Neural cell (in vitro differentiated cells): ENCODE data around the gene IL17A. TPM values are rescaled to one million over a fixed set of nuclear protein-coding genes. Genes with fewer than 3 reads are reported as not detected.

ENCODE experiments used
- H2AFZ ChIP-seq: fragments of 200-600, 300-800 bp; sonication (generic), shearing (Covaris generic); 2 replicates; pipeline ENCODE4 v1.6.0; 2014; ENCODE audit warnings: low read depth, mild to moderate bottlenecking, antibody characterized with exemption, low read length, moderate library complexity
- H3F3A ChIP-seq: fragments of 200-600 bp; shearing (Covaris generic); 2 replicates; pipeline ENCODE4 v1.6.1; 2016; ENCODE audit warnings: mild to moderate bottlenecking, moderate library complexity, mixed read lengths, antibody characterized with exemption, low read length; ENCODE audit not compliant: insufficient read depth, poor library complexity, severe bottlenecking
- H3K27ac ChIP-seq: fragments of 200-600, 300-800 bp; sonication (generic), shearing (Covaris generic); 2 replicates; pipeline ENCODE4 v1.5.1; 2014; ENCODE audit warnings: mild to moderate bottlenecking, low read length, moderate library complexity
- H3K27me3 ChIP-seq: fragments of 300-800, 200-600 bp; sonication (generic), shearing (Covaris generic); 2 replicates; pipeline ENCODE4 v1.6.0; 2014; ENCODE audit warnings: mild to moderate bottlenecking, low read depth, low read length, moderate library complexity; ENCODE audit not compliant: insufficient read depth
- H3K36me3 ChIP-seq: fragments of 300-800, 200-600 bp; sonication (generic), shearing (Covaris generic); 2 replicates; pipeline ENCODE4 v1.5.1; 2014; ENCODE audit warnings: mild to moderate bottlenecking, antibody characterized with exemption, low read length, moderate library complexity; ENCODE audit not compliant: insufficient read depth
- H3K4me2 ChIP-seq: fragments of 300-800, 200-600 bp; sonication (generic), shearing (Covaris generic); 2 replicates; pipeline ENCODE4 v1.6.0; 2014; ENCODE audit warnings: mild to moderate bottlenecking, low read length
- H3K4me3 ChIP-seq: fragments of 300-800, 200-600 bp; sonication (generic), shearing (Covaris generic); 2 replicates; pipeline ENCODE4 v1.5.1; 2014; ENCODE audit warnings: mild to moderate bottlenecking, low read length, moderate library complexity
- H3K79me2 ChIP-seq: fragments of 200-600 bp; shearing (Covaris generic); replicated peaks from 2 replicates; pipeline ENCODE4 v1.6.0; 2014; ENCODE audit warnings: mild to moderate bottlenecking, low read length, moderate library complexity; ENCODE audit not compliant: insufficient read depth
- H3K9ac ChIP-seq: fragments of 300-800, 200-600 bp; sonication (generic), shearing (Covaris generic); 2 replicates; pipeline ENCODE4 v1.6.1; 2016; ENCODE audit warnings: mild to moderate bottlenecking, low read length, mixed read lengths
- H3K9me2 ChIP-seq: fragments of 200-600 bp; shearing (Covaris generic); 2 replicates; pipeline ENCODE4 v1.6.1; 2016; ENCODE audit warnings: mild to moderate bottlenecking, low read length, mixed read lengths; ENCODE audit not compliant: insufficient read depth
- H3K9me3 ChIP-seq: fragments of 200-600, 300-800 bp; sonication (generic), shearing (Covaris generic); 2 replicates; pipeline ENCODE4 v1.6.1; 2016; ENCODE audit warnings: mild to moderate bottlenecking, mixed run types, low read length, moderate library complexity, mixed read lengths
- H4K20me1 ChIP-seq: fragments of 200-600 bp; shearing (Covaris generic); 2 replicates; pipeline ENCODE4 v1.6.1; 2016; ENCODE audit warnings: mild to moderate bottlenecking, mixed run types; ENCODE audit not compliant: insufficient read depth
- EP300 ChIP-seq: fragments of 450-650 bp; conservative IDR thresholded peaks from 2 replicates; pipeline ENCODE4 v1.6.1; 2014; ENCODE audit warnings: antibody characterized with exemption, mild to moderate bottlenecking, moderate library complexity; ENCODE audit not compliant: poor library complexity, severe bottlenecking
- EZH2 ChIP-seq: fragments of 200-600, 300-800 bp; shearing (Covaris generic), sonication (generic); IDR thresholded peaks from 2 replicates; pipeline ENCODE4 v1.6.1; 2014; ENCODE audit warnings: antibody characterized with exemption, low read length, borderline replicate concordance, mild to moderate bottlenecking; ENCODE audit not compliant: insufficient read depth, poor library complexity, severe bottlenecking
- MXI1 ChIP-seq: fragments of 450-650 bp; conservative IDR thresholded peaks from 2 replicates; pipeline ENCODE4 v1.6.1; 2014; ENCODE audit warnings: antibody characterized with exemption, mild to moderate bottlenecking; ENCODE audit not compliant: poor library complexity, severe bottlenecking
- POLR2AphosphoS5 ChIP-seq: IDR thresholded peaks from 2 replicates; pipeline ENCODE4 v1.6.1; 2012
- RAD21 ChIP-seq: fragments of 450-650 bp; conservative IDR thresholded peaks from 2 replicates; pipeline ENCODE4 v1.6.1; 2014; ENCODE audit warnings: antibody characterized with exemption, mild to moderate bottlenecking, moderate library complexity
- SMC3 ChIP-seq: fragments of 450-650 bp; conservative IDR thresholded peaks from 2 replicates; pipeline ENCODE4 v1.6.1; 2014; ENCODE audit warnings: antibody characterized with exemption, mild to moderate bottlenecking, moderate library complexity; ENCODE audit not compliant: poor library complexity
- TAF1 ChIP-seq: IDR thresholded peaks from 2 replicates; pipeline ENCODE4 v1.6.1; 2012; ENCODE audit warnings: low read depth
- polyA plus RNA-seq: library from polyadenylated mRNA; depleted of rRNA; stranded (reverse); fragments of >200 nt; gene quantifications from 2 replicates; pipeline ENCODE4 v1.2.3, GENCODE V29; 2014
- TF ChIP-seq, protein P1 (sequence below): IDR thresholded peaks from 2 replicates; pipeline ENCODE4 v1.6.1; 2012; ENCODE audit warnings: borderline replicate concordance
- TF ChIP-seq, protein P2 (sequence below): fragments of 450-650 bp; IDR thresholded peaks from 2 replicates; pipeline ENCODE4 v1.5.1; 2014; ENCODE audit warnings: antibody characterized with exemption, mild to moderate bottlenecking, moderate library complexity; ENCODE audit not compliant: poor library complexity, severe bottlenecking

IL17A gene
- polyA plus RNA-seq, 1 donor from 2014 or later = not detected

DNA sequence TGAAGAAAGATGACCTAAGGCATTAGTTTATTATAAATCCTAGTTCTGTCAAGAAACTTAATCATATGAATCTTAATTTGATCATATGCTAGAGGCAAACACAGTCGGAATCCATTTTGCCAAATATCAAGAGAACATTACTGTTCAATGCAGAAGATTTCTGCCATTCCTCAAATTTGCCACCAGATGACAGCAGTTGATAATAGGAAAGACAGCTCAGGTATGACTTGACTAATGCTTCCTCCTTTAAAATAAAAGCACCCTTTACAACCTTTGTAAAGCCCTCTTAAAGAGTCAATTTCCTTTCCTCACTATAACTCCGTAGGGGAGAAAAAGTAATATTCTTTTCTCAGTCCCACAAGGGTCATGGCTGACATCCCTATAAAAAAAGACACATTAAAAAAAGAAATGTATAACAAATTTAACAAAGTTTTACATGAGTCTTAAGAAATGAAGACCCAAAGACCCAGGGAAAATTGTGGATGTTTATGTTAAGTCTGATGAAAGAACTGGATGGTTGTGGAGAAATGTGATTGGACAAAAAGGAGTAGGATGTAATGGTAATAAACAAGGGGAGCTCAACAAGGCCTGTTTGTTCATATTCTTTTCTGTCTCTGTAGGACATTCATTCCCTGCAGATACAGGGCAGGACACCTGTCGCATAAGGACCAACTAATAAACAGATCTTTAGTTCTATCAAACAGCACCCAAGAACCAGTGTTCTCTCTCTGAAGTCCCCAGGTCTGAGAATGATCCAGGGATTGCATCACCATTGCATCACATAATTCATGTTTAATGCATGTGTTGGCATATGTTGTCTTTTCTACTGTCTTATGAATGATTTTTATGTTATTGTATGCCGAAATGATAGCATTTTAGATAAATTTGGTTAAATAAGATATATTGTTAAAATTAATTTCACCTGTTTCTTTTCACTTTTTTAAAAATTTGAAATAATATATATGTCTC, 23.0 kb upstream of the IL17A start:
- no peak overlapping the region for H3K4me3 ChIP-seq
- H3K36me3 ChIP-seq = no peaks in the 10 kb centered on the region
- no peaks in the 10 kb centered on the region for H3K9me2 ChIP-seq
- no peak overlapping the region for H3K27ac ChIP-seq
- no peak overlapping the region for H3K4me2 ChIP-seq
- no peaks in the 10 kb centered on the region for H3F3A ChIP-seq
- H2AFZ ChIP-seq = no peak overlapping the region
- no peaks in the 10 kb centered on the region for H3K27me3 ChIP-seq
- H3K9ac ChIP-seq = no peak overlapping the region
- no peaks in the 10 kb centered on the region for H3K9me3 ChIP-seq
- TF ChIP-seq EZH2 (no peak), RAD21 (peak; percentile 86), POLR2AphosphoS5 (no peak), MXI1 (no peak), TAF1 (no peak), EP300 (no peak), SMC3 (peak; percentile 88)
- TF ChIP-seq, protein P1, sequence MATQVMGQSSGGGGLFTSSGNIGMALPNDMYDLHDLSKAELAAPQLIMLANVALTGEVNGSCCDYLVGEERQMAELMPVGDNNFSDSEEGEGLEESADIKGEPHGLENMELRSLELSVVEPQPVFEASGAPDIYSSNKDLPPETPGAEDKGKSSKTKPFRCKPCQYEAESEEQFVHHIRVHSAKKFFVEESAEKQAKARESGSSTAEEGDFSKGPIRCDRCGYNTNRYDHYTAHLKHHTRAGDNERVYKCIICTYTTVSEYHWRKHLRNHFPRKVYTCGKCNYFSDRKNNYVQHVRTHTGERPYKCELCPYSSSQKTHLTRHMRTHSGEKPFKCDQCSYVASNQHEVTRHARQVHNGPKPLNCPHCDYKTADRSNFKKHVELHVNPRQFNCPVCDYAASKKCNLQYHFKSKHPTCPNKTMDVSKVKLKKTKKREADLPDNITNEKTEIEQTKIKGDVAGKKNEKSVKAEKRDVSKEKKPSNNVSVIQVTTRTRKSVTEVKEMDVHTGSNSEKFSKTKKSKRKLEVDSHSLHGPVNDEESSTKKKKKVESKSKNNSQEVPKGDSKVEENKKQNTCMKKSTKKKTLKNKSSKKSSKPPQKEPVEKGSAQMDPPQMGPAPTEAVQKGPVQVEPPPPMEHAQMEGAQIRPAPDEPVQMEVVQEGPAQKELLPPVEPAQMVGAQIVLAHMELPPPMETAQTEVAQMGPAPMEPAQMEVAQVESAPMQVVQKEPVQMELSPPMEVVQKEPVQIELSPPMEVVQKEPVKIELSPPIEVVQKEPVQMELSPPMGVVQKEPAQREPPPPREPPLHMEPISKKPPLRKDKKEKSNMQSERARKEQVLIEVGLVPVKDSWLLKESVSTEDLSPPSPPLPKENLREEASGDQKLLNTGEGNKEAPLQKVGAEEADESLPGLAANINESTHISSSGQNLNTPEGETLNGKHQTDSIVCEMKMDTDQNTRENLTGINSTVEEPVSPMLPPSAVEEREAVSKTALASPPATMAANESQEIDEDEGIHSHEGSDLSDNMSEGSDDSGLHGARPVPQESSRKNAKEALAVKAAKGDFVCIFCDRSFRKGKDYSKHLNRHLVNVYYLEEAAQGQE = no peak
- TF ChIP-seq, protein P2, sequence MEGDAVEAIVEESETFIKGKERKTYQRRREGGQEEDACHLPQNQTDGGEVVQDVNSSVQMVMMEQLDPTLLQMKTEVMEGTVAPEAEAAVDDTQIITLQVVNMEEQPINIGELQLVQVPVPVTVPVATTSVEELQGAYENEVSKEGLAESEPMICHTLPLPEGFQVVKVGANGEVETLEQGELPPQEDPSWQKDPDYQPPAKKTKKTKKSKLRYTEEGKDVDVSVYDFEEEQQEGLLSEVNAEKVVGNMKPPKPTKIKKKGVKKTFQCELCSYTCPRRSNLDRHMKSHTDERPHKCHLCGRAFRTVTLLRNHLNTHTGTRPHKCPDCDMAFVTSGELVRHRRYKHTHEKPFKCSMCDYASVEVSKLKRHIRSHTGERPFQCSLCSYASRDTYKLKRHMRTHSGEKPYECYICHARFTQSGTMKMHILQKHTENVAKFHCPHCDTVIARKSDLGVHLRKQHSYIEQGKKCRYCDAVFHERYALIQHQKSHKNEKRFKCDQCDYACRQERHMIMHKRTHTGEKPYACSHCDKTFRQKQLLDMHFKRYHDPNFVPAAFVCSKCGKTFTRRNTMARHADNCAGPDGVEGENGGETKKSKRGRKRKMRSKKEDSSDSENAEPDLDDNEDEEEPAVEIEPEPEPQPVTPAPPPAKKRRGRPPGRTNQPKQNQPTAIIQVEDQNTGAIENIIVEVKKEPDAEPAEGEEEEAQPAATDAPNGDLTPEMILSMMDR = peak; percentile 84
- H3K79me2 ChIP-seq = no peaks in the 10 kb centered on the region
- no peaks in the 10 kb centered on the region for H4K20me1 ChIP-seq

DNA sequence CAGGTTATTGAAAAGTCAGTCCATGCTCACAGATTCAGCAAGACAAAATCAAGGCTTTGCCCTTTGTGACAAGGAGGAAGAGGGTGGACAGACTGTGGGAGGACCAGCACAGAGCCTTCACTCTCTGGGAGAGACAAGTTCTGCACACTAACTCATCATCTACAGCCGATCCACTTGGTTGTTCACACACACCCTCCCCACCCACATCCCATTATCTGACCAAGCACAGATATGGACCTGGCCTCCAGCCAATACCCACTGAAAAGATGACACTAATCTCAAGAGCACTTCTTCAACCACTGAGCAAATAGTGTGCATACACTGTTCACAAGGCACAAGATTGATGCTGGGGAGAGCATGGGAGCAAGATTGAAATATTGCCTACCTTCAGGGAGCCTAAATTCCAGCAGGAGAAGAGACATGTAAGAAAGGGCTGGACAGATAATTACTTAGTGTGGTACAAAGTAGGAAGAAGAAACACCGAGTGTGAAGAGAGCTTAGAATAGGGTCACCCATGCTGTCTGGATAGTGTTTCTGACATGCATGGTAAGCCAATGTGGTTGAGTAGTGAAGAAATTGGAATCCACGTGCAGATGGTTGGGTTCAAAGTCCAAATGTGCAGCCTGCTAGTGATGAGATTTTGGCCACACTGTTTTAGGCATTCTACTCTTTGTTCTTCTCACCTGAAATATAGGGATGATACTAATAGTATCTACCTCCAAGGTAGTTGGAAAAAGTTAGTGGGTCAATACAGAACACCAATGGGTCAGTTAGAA, 21.7 kb upstream of the IL17A start:
- H4K20me1 ChIP-seq = no peaks in the 10 kb centered on the region
- H3K4me2 ChIP-seq = no peak overlapping the region
- H3K9ac ChIP-seq = no peak overlapping the region
- H3K9me3 ChIP-seq = no peaks in the 10 kb centered on the region
- H3K4me3 ChIP-seq = no peak overlapping the region
- no peaks in the 10 kb centered on the region for H3K79me2 ChIP-seq
- H3K36me3 ChIP-seq = no peaks in the 10 kb centered on the region
- no peak overlapping the region for H2AFZ ChIP-seq
- H3F3A ChIP-seq = no peaks in the 10 kb centered on the region
- no peak for TF ChIP-seq TAF1
- TF ChIP-seq, protein P1 = no peak
- TF ChIP-seq POLR2AphosphoS5 = no peak
- no peak for TF ChIP-seq EP300
- no peak for TF ChIP-seq RAD21
- no peaks in the 10 kb centered on the region for H3K27me3 ChIP-seq
- no peak overlapping the region for H3K27ac ChIP-seq
- H3K9me2 ChIP-seq = no peaks in the 10 kb centered on the region
